ENCODE measurements around the gene VPS51.
"Not testable (repeated sequence)": the region's sequence is repeated elsewhere in the genome, so short reads cannot be mapped to it uniquely, and the experiment has no call there.

VPS51 gene

DNA sequence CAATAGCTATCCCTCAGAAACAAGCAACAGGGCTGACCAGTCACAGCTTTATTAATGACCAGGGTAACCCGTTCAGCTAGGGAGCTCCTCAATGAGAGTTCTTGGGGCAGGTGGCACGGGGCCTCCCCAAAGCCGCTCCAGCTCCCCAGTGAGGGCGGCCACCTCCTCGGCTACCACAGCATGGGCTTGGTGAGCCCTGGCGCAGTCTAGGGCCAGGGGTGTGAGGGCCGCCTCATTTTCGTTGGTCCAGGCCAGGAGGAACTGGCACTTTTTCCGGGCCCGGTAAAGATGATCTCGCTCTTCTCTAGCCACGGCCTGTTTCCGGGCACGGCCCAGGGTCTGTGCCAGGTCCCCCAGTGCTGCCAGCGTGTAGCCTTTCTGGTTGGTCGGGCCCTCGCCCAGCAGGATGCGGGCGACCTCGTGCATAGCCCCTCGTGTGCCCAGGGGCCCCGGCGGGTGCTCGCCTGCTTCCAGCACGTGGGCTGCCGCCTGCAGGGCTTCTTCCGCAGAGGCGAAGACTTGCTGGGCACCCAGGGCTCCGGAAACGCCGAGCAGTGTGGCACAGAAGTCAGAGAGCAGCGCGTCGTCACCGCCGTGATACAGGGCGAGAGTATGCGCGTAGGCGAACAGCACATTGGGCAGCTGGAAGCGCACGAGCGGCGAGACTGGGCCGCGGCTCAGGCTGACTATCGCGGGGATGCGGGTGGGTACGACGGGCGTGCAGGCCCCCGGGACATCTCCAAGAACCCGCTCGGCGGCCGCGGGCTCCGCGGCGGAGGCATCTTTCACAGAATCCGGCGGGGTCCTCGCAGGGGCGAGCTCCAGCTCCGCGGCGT, 20.6 kb downstream of the VPS51 start:
- H3K4me3 Mint-ChIP-seq: peak overlapping the region; percentile 88

DNA sequence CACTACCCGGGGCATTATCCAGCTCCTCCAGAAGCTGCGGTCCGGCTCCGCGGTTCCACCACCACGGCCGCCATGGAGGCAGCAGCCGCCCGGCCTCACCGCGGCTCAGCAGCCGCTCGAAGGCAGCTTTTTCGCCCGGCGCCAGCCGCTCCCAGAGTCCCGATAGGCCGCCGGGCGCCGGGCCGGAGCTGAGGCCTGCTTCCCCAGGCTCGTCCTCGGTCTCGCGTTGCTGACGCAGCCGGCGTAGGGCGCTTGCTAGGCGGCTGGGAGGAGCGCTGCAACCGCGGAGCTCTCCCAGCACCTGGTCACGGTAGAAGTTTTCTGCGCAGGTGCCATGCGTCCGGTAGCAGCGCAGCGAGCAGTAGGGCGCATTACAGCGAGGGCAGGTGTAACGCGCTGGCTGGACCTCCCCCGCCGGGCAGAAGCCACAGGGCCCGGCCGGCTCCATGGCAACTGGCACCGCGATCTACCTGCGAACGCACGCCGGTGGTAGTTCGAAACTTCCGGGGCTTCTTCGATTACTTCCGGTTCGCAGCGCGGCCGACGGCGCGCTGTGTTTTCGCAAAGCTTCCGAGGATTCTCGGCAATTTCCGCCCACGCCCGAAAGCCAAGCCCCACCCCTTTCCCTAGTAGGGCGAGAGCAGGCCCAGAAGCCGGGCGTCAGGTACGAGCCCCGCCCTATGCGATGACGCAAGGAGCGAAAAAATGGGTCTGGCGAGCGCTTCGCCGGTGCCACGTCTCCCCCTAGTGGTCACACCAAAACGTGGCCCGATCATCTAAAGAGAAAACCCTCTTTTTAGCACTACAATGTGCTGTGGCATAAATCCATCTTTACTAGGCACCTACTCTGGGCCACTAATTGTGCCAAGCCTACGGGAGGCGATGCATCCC, 21.4 kb downstream of the VPS51 start, which contains the start of gene ZNHIT2:
Gene ZNHIT2 (minus strand): TSS at position 496 of the 891 bp plus-strand sequence. CDS start 48 bp downstream, at position 448.
- ATAC-seq (ENCODE audit: low read depth): peak; percentile 67
- Mint-ChIP-seq H3K4me1 (peaks cover 26% of the 10 kb centered on the region), H3K9me3 (no peaks in the 10 kb centered on the region), H3K27ac (peak within 1 kb of the TSS; percentile 95), H3K4me3 (peak within 1 kb of the TSS; percentile 88), H3K36me3 (peaks cover 20% of the 10 kb centered on the region), H3K27me3 (no peaks in the 10 kb centered on the region)
- DNase-seq (ENCODE audit: low spot score in 2 of 2): peak; percentile 98 to 99

More for the DNA sequence above, 20.6 kb downstream of the VPS51 start:
- no peaks in the 10 kb centered on the region for H3K9me3 Mint-ChIP-seq
- H3K27ac Mint-ChIP-seq: peak overlapping the region; percentile 95
- no peaks in the 10 kb centered on the region for H3K27me3 Mint-ChIP-seq
- DNase-seq (ENCODE audit: low spot score in 2 of 2): peak in 1 of 2 donors; percentile 38
- peak; percentile 2 for ATAC-seq (ENCODE audit: low read depth)
- H3K36me3 Mint-ChIP-seq: peaks cover 15% of the 10 kb centered on the region
- H3K4me1 Mint-ChIP-seq: peaks cover 23% of the 10 kb centered on the region

DNA sequence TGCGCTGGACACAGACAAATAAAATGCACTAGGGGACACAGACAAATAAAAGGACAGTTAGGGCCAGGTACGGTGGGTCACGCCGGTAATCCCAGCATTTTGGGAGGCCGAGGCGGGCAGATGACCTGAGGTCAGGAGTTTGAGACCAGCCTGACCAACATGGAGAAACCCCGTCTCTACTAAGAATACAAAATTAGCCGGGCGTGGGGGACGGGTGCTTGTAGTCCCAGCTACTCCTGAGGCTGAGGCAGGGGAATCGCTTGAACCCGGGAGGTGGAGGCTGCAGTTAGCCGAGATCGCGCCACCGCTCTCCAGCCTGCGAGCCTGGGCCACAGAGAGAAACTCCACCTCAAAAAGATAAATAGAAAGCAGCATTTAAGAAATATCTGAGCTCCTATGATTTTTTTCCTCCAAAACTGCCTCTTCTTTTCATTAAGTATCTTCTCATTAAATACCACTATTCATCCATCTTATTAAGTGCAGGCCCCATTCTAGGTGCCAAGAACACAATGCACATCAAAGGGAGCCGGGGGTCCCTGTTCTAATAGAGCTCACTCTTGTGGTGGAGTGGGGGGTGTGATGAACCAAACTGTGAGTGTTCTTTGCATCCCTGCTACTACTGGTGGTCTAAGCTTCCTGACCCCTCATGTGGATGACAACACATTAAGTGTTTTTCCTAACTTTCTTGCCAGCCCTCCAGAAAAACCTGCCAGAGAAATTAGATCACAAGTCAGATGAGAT, 22.3 kb downstream of the VPS51 start:
- DNase-seq (ENCODE audit: low spot score in 2 of 2) (no peak), ATAC-seq (ENCODE audit: low read depth) (no peak)
- Mint-ChIP-seq H3K4me3 (peak overlapping the region; percentile 88), H3K27ac (peak overlapping the region; percentile 95), H3K9me3 (no peaks in the 10 kb centered on the region), H3K36me3 (peaks cover 20% of the 10 kb centered on the region), H3K27me3 (no peaks in the 10 kb centered on the region), H3K4me1 (peaks cover 22% of the 10 kb centered on the region)

DNA sequence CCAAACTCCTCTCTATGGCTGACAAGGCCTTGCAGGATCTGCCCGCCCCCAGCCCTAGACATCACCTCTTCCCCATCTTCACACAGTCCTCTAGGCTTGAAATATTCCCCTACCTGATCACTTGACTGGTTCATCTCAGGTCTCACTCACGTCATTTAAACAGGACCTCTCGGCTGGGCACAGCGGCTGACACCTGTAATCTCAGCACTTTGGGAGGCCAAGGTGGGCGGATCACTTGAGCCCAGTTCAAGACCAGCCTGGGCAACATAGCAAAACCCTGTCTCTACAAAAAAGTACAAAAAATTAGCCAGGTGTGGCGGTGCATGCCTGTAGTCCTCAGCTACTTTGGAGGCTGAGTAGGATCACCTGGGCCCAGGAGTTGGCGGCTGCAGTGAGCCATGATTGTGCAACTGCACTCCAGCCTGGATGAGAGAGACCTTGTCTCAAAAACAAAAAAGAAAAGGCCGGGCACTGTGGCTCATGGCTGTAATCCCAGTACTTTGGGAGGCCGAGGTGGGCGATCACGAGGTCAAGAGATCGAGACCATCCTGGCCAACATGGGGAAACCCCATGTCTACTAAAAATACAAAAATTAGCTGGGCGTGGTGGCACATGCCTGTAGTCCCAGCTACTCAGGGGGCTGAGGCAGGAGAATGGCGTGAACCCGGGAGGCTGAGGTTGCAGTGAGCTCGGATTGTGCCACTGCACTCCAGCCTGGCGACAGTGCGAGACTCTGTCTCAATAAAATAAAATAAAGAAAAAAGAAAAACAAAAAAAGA, 23.1 kb downstream of the VPS51 start:
- not testable (repeated sequence) for DNase-seq (ENCODE audit: low spot score in 2 of 2); H3K9me3 Mint-ChIP-seq; ATAC-seq (ENCODE audit: low read depth); H3K4me3 Mint-ChIP-seq; H3K27me3 Mint-ChIP-seq
- peak overlapping the region; percentile 64 for H3K27ac Mint-ChIP-seq
- peaks cover 20% of the 10 kb centered on the region for H3K36me3 Mint-ChIP-seq
- peaks cover 19% of the 10 kb centered on the region for H3K4me1 Mint-ChIP-seq

DNA sequence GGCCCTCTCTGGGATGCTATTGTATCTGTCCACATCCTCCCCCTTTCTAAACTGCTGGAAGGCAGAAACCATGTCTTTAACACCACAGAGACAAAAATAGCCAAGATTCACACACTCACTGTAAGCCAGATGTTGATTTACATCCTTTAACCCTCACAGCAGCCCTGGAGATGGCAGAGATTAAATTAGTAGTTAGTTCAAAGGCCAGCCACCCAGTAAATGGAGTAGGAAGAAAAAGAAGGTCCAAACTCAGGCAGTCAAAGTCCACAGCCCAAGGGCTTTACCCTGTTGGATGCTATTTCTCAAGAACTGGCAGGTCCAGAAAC, 23.6 kb downstream of the VPS51 start:
- no peak for DNase-seq (ENCODE audit: low spot score in 2 of 2)
- no peak for ATAC-seq (ENCODE audit: low read depth)
- Mint-ChIP-seq H3K4me1 (peaks cover 19% of the 10 kb centered on the region), H3K9me3 (no peaks in the 10 kb centered on the region), H3K27me3 (no peaks in the 10 kb centered on the region), H3K36me3 (peaks cover 20% of the 10 kb centered on the region), H3K4me3 (no peak overlapping the region), H3K27ac (no peak overlapping the region)

DNA sequence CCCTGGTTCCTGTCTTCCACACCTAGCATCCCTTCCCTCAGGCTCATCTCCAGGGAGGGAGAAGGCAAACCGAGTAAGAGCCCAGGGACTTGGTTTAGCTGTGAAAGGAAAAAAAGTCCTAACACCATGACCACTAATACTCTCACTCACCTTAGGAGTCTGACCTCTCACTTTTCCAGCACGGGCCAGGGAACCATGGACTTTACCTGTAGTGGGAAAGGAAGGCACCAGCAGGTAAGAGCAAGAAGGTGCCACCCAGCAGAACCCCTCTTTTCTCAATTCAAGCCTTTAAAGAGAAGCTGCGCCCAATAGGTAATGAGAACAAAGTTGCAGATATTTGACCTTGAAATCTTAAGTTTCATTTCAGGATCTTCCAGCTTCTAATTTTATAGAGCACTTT, 24.8 kb downstream of the VPS51 start:
- ATAC-seq (ENCODE audit: low read depth) (no peak), DNase-seq (ENCODE audit: low spot score in 2 of 2) (no peak)
- Mint-ChIP-seq H3K9me3 (no peaks in the 10 kb centered on the region), H3K36me3 (peaks cover 22% of the 10 kb centered on the region), H3K27ac (peak overlapping the region; percentile 100), H3K27me3 (no peaks in the 10 kb centered on the region), H3K4me3 (peak overlapping the region; percentile 98), H3K4me1 (peaks cover 19% of the 10 kb centered on the region)

DNA sequence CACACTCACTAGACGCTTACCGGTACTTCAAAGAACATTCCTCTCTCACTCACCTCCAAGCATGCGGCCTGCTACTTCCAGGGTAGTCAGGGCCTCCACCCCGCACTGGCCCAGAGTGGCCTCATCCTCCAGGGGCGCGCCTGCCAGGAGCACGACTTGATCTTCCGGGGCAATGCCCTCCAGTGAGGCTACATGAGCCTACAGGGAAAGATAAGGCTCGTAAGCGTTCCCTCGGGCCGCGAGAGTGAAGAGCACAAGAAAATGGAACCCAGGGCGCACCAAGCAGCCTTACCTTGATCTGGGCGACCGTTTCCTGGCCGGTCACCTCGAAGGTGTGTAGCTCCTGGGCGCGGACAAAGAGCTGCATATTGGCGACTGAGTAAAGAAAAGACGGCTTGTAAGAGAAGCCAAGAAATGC, 25.4 kb downstream of the VPS51 start:
- peaks cover 24% of the 10 kb centered on the region for H3K36me3 Mint-ChIP-seq
- H3K4me1 Mint-ChIP-seq: peaks cover 18% of the 10 kb centered on the region
- H3K9me3 Mint-ChIP-seq: no peaks in the 10 kb centered on the region
- H3K27me3 Mint-ChIP-seq: no peaks in the 10 kb centered on the region
- ATAC-seq (ENCODE audit: low read depth) (no peak), DNase-seq (ENCODE audit: low spot score in 2 of 2) (peak in 1 of 2 donors; percentile 23)
- H3K27ac Mint-ChIP-seq: peak overlapping the region; percentile 100
- H3K4me3 Mint-ChIP-seq: peak overlapping the region; percentile 98

DNA sequence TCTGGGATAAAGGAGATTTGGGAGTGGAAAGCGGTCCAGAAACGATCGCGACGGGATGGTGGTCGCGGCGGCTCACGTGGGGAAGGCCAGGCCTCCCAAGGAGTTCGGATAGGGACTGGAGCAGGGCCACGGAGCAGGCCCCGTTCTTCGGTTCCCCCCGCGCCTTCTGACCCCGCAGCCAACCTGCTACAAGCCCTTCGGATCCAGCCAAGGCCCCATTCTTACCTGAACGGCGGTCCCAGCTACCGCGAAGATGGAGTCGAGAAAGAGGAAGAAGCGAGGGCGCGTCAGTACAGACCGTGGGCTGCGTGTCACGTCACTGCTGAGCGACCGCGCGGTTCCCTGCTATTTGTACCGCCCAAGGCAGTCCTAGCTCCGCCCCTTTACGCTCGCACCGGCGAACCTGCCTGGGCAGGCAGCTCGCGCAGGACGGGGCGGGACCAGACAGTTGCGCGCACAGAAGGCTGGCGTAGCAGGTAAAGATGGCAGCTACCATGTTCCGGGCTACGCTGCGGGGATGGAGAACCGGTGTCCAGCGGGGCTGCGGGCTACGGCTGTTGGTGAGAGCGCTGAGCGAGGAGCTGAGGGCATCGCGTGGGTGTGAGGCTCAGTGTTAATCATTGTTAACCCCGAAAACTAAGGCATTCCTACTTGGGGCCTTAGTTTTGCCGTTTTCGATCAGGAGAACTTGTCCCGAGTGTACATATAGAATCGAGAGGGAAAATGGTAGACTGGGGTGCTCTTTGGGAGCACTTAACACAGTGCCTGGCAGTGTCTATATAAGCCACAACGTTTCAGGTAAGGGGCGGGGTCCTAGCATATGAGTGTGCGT, 26.1 kb downstream of the VPS51 start, which contains the start of the genes FAU and MRPL49:
Gene FAU (minus strand): TSS at position 270 of the 832 bp plus-strand sequence. CDS start 321 bp downstream, outside the sequence.
Gene MRPL49 (plus strand): TSS at position 457 of the 832 bp plus-strand sequence. CDS start 26 bp downstream, at position 483.
- H3K27ac Mint-ChIP-seq: peak within 1 kb of the TSS; percentile 100
- peaks cover 21% of the 10 kb centered on the region for H3K4me1 Mint-ChIP-seq
- peaks cover 29% of the 10 kb centered on the region for H3K36me3 Mint-ChIP-seq
- peak; percentile 90 to 98 for DNase-seq (ENCODE audit: low spot score in 2 of 2)
- peak; percentile 77 for ATAC-seq (ENCODE audit: low read depth)
- peak within 1 kb of the TSS; percentile 98 for H3K4me3 Mint-ChIP-seq
- no peaks in the 10 kb centered on the region for H3K9me3 Mint-ChIP-seq
- no peaks in the 10 kb centered on the region for H3K27me3 Mint-ChIP-seq

DNA sequence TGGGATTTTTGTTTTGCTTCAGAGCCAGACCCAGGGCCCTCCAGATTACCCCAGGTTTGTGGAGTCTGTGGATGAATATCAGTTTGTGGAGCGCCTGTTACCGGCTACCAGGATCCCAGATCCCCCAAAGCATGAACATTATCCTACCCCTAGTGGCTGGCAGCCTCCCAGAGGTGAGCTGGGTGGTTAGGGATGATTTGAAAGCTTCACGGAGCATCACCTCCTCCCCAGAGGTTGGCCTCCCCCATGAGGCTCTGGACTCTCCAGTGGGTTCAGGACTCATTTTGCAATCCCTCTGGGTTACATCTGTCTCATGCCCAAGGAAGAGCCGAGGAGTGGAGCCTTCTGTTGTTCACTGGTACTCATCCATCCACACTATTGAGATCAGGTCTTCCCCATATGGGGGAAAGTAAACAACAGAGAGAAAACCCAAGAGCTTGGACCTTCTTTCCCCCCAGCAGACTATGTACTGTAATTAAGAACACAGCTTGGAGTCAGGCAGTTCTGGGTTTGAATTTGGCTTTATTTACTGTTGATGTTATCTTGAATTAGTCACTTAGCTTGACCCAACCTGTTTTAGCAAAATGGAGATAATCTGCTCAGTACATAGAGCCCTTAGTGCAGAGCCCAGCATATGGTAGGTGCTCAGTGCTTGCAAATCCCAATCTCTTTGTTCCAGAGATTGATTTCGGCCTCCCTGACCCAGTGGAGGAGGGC, 28.6 kb downstream of the VPS51 start:
- H3K9me3 Mint-ChIP-seq: no peaks in the 10 kb centered on the region
- peaks cover 21% of the 10 kb centered on the region for H3K36me3 Mint-ChIP-seq
- no peak overlapping the region for H3K4me3 Mint-ChIP-seq
- no peak for DNase-seq (ENCODE audit: low spot score in 2 of 2)
- no peak for ATAC-seq (ENCODE audit: low read depth)
- H3K27me3 Mint-ChIP-seq: no peaks in the 10 kb centered on the region
- peaks cover 22% of the 10 kb centered on the region for H3K4me1 Mint-ChIP-seq
- no peak overlapping the region for H3K27ac Mint-ChIP-seq

DNA sequence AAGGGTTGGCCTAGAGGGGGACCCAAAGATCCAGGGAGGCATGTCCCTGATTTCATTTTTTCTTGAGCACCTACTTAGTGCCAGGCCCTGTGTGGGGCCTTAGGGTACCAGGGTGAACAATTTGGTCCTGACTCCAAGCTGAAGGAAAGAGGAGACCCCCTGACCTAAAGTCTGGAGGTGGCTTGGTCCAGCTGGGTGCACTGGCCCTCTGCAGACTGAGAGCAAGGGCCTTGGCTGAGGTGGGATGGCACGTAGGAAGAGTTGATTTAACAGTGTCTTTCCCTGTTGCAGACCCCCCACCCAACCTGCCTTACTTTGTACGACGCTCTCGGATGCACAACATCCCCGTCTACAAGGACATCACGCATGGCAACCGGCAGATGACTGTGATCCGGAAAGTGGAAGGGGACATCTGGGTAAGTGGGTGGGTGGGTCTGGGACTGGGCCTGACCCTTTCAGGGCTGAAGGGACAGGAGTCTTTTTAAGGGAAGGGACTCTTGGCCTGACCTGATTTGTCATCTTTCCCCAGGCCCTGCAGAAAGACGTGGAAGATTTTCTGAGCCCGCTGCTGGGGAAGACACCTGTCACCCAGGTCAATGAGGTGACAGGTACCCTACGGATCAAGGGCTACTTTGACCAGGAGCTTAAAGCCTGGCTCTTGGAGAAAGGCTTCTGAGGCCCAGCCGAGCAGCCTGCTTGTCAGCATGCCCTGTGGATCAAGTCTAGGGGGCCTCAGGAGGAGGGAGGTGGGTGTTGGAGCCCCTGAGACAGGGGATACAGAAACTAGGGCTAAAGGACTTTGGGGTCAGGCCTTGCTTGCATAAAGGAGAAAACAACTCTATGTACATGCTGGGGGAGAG, 29.4 kb downstream of the VPS51 start:
- ATAC-seq (ENCODE audit: low read depth) (no peak), DNase-seq (ENCODE audit: low spot score in 2 of 2) (no peak)
- no peaks in the 10 kb centered on the region for H3K27me3 Mint-ChIP-seq
- peaks cover 24% of the 10 kb centered on the region for H3K36me3 Mint-ChIP-seq
- H3K9me3 Mint-ChIP-seq: no peaks in the 10 kb centered on the region
- H3K4me3 Mint-ChIP-seq: no peak overlapping the region
- H3K4me1 Mint-ChIP-seq: peaks cover 30% of the 10 kb centered on the region
- no peak overlapping the region for H3K27ac Mint-ChIP-seq

DNA sequence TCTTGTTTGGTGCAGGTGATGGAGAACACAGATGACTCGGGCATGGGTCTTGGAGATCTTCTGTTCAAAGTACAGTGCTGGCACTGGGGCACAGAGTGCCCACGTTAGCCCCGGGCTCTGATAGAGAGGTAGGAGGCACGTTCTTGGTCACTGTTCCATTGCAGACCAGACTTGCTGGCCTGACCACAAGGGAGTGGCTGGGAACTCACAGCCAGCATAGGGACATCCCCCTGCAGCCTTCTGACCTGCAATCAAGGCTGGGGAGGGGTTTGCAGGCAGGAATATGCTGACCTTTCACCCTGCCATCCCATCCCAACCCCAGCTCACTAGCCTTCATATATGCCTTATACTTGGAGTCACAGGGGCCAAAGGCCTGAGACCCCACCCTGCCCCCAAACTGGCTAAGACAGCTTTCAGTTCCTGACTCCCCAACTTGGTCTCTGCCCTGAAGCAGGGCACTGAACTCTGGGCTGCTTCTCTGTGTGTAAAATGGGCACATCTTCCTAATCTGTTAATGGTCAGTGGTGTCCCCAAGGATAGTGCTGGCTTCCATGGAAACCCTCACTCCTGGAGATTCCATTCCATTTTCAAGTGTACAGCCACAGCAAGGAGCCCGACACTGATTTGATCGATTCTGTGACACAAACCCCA, 30.7 kb downstream of the VPS51 start:
- no peaks in the 10 kb centered on the region for H3K9me3 Mint-ChIP-seq
- no peak for ATAC-seq (ENCODE audit: low read depth)
- no peaks in the 10 kb centered on the region for H3K27me3 Mint-ChIP-seq
- peaks cover 24% of the 10 kb centered on the region for H3K36me3 Mint-ChIP-seq
- H3K4me1 Mint-ChIP-seq: peaks cover 36% of the 10 kb centered on the region
- DNase-seq (ENCODE audit: low spot score in 2 of 2): no peak
- no peak overlapping the region for H3K27ac Mint-ChIP-seq
- H3K4me3 Mint-ChIP-seq: no peak overlapping the region

All from memory B cell (primary cell).